HepG2 (cell line): ENCODE results near the gene RPS6KA5. TPM values are rescaled to one million over a fixed set of nuclear protein-coding genes. Genes with fewer than 3 reads are reported as not detected.

Experiments
- ATAC-seq: fragments of 200-7000 bp; cut with Tn5 transposase; 3 replicates; pipeline ENCODE4 v1.9.1; 2020; ENCODE audit warnings: mild to moderate bottlenecking, moderate library complexity
- BruUV-seq: library from RNA; stranded (reverse); fragments of 400-500 nt; replicated peaks from 2 replicates; lab custom pipeline; 2021; lab: Mats Ljungman, UMichigan
- CTCF ChIA-PET: fragments of 300-600 bp; formaldehyde crosslinking; extraction: SDS; loops from one replicate; lab custom pipeline; 2021; ENCODE audit warnings: low total read pairs, inconsistent platforms, low intra/inter-chr PET ratio; lab: Yijun Ruan, JAX
- POLR2A ChIA-PET: fragments of 350-600 bp; sonication (Branson Sonifier 250); formaldehyde crosslinking; loops from one replicate; lab custom pipeline; 2020; ENCODE audit warnings: antibody characterized with exemption, inconsistent platforms; lab: Yijun Ruan, JAX
- DNase-seq: peaks from one replicate; pipeline ENCODE4 v3.0.0-alpha.2; 2015; ENCODE audit warnings: low spot score
- FAIRE-seq: peaks from 3 replicates; lab custom pipeline; 2011; peaks lifted over from hg19 to GRCh38; lab: Jason Lieb, UNC
- H2AFZ ChIP-seq: one replicate; pipeline ENCODE4 v1.6.1; 2011; ENCODE audit warnings: low read length, inconsistent platforms
- H3K27ac ChIP-seq: fragments of 300-600 bp; 3 replicates; pipeline ENCODE4 v1.8.0; 2011; ENCODE audit warnings: mixed run types, mild to moderate bottlenecking, mixed read lengths, low read length, inconsistent platforms; ENCODE audit not compliant: insufficient read depth; ENCODE audit errors: extremely low read length
- H3K27me3 ChIP-seq, 2 experiments: fragments of 200-600 bp in 1 of 2; 2 replicates in 1 of 2; 3 replicates in 1 of 2; pipeline versions ENCODE4 v1.6.0 to v1.8.0; 2011; ENCODE audit warnings: low read length in 2 of 2, mild to moderate bottlenecking in 2 of 2, moderate library complexity in 2 of 2, inconsistent platforms in 1 of 2; ENCODE audit not compliant: insufficient read depth in 2 of 2, control insufficient read depth in 1 of 2
- H3K36me3 ChIP-seq, 2 experiments: fragments of 200-600 bp in 1 of 2; replicated peaks in 1 of 2; 2 replicates in 1 of 2; 3 replicates in 1 of 2; pipeline versions ENCODE4 v1.5.1 to v1.8.0; 2011; ENCODE audit warnings: low read length in 2 of 2, inconsistent platforms in 1 of 2; ENCODE audit not compliant: insufficient read depth in 2 of 2, control insufficient read depth in 1 of 2
- H3K4me1 ChIP-seq: 2 replicates; pipeline ENCODE4 v1.5.1; 2012; ENCODE audit warnings: low read length, inconsistent platforms; ENCODE audit not compliant: insufficient read depth
- H3K4me2 ChIP-seq: 2 replicates; pipeline ENCODE4 v1.6.0; 2011; ENCODE audit warnings: low read depth, low read length, inconsistent platforms
- H3K4me3 ChIP-seq, 3 experiments: fragments of 200-600 bp in 1 of 3; sonication (generic), shearing (Covaris generic) in 1 of 3; replicated peaks in 1 of 3; 2 replicates each; pipeline ENCODE4 v1.5.1; 2011 to 2016; ENCODE audit warnings: low read length in 3 of 3, inconsistent platforms in 2 of 3, low read depth in 2 of 3, mild to moderate bottlenecking in 2 of 3, control low read depth in 1 of 3, mixed read lengths in 1 of 3; ENCODE audit not compliant: insufficient read depth in 1 of 3
- H3K79me2 ChIP-seq: one replicate; pipeline ENCODE4 v1.6.1; 2011; ENCODE audit warnings: low read length, inconsistent platforms; ENCODE audit not compliant: insufficient read depth
- H3K9ac ChIP-seq: 2 replicates; pipeline ENCODE4 v1.6.0; 2011; ENCODE audit warnings: mild to moderate bottlenecking, low read depth, low read length, inconsistent platforms; ENCODE audit not compliant: insufficient read depth
- H3K9me3 ChIP-seq: 2 replicates; pipeline ENCODE4 v1.5.1; 2012; ENCODE audit warnings: mild to moderate bottlenecking, low read length
- H4K20me1 ChIP-seq: 2 replicates; pipeline ENCODE4 v1.6.0; 2011; ENCODE audit warnings: inconsistent platforms, mild to moderate bottlenecking, low read length, moderate library complexity; ENCODE audit not compliant: insufficient read depth
- AHDC1 ChIP-seq: sonication (generic); formaldehyde crosslinking; IDR thresholded peaks from 2 replicates; pipeline ENCODE4 v1.5.1; 2020; ENCODE audit warnings: mild to moderate bottlenecking, missing genetic modification reagents, borderline replicate concordance
- ARNT ChIP-seq: fragments of 450-650 bp; IDR thresholded peaks from 2 replicates; pipeline ENCODE4 v1.6.1; 2017
- FIP1L1 ChIP-seq: fragments of 200-400 bp; formaldehyde crosslinking; IDR thresholded peaks from 2 replicates; pipeline ENCODE4 v1.6.1; 2018; ENCODE audit warnings: low read depth, mild to moderate bottlenecking, low read length, moderate library complexity, borderline replicate concordance; ENCODE audit not compliant: insufficient read depth
- HMG20A ChIP-seq: IDR thresholded peaks from 2 replicates; pipeline ENCODE4 v1.6.1; 2016; ENCODE audit warnings: borderline replicate concordance
- HNF4A ChIP-seq: sonication (generic); formaldehyde crosslinking; IDR thresholded peaks from 2 replicates; pipeline ENCODE4 v1.4.0; 2020; ENCODE audit warnings: missing genetic modification reagents
- IRX3 ChIP-seq: sonication (generic); formaldehyde crosslinking; IDR thresholded peaks from 2 replicates; pipeline ENCODE4 v1.8.1; 2023; ENCODE audit warnings: mild to moderate bottlenecking, low read depth, missing genetic modification reagents, borderline replicate concordance
- KMT2A ChIP-seq: sonication (generic); formaldehyde crosslinking; IDR thresholded peaks from 2 replicates; pipeline ENCODE4 v1.4.0; 2020; ENCODE audit warnings: missing genetic modification reagents
- PBX2 ChIP-seq: IDR thresholded peaks from 2 replicates; pipeline ENCODE4 v1.6.1; 2016; ENCODE audit warnings: control low read depth
- ZMYM3 ChIP-seq: sonication (generic); formaldehyde crosslinking; IDR thresholded peaks from 2 replicates; pipeline ENCODE4 v1.5.1; 2020; ENCODE audit warnings: mild to moderate bottlenecking, missing genetic modification reagents
- ZNF292 ChIP-seq: sonication (generic); formaldehyde crosslinking; IDR thresholded peaks from 2 replicates; pipeline ENCODE4 v1.8.1; 2022; ENCODE audit warnings: mild to moderate bottlenecking, low read depth, missing genetic modification reagents, borderline replicate concordance
- ZNF629 ChIP-seq: sonication (generic); formaldehyde crosslinking; conservative IDR thresholded peaks from 2 replicates; pipeline ENCODE4 v1.5.0; 2020; ENCODE audit warnings: missing genetic modification reagents
- WGBS: methylation state at CpG from one replicate; pipeline ENCODE4 v1.1.6; 2017; ENCODE audit warnings: low lambda C conversion rate; 5-methylcytosine and 5-hydroxymethylcytosine counted together
- in situ Hi-C: cut with HindIII; loops from 2 replicates; pipeline ENCODE4 v1.10.0; 2017; ENCODE audit warnings: low pct_unique_long_range_greater_than_20kb; ENCODE audit not compliant: extremely low pct_ligation_motif_present
- intact Hi-C: fragments of 100-400 bp; cut with micrococcal nuclease; formaldehyde crosslinking; loops from one replicate; pipeline ENCODE4 v1.10.0; 2022; ENCODE audit not compliant: unreplicated experiment
- polyA plus RNA-seq, 8 experiments: library from polyadenylated mRNA; depleted of rRNA in 3 of 8; stranded (reverse) in 7 of 8; unstranded in 1 of 8; fragments of >200 nt; fragmentation: Illumina TruSeq in 4 of 8; extraction: Trizol in 4 of 8; gene quantifications; 2 replicates each; pipeline versions ENCODE4 v1.2.1 to v1.2.3, GENCODE V29; 2011 to 2016; ENCODE audit warnings: low read depth in 4 of 8, missing spikeins in 1 of 8, mixed read lengths in 1 of 8; ENCODE audit not compliant: insufficient read depth in 1 of 8
- total RNA-seq, 5 experiments: library from RNA; depleted of rRNA; stranded (reverse); fragments of >200 nt; fragmentation: Illumina TruSeq; extraction: Trizol; gene quantifications; 2 replicates each; pipeline ENCODE4 v1.2.3, GENCODE V29; 2016; ENCODE audit warnings: low read depth in 1 of 5

The RPS6KA5 gene
- total and polyA plus RNA-seq, 2 of the 13 experiments (the other 11 are each of a cell fraction or from before 2014, with no cell fraction given): 0.50 to 0.58 TPM

- TF ChIP-seq FIP1L1 (no peak), IRX3 (no peak), HNF4A (no peak)
These were observed 207.3 kb downstream of the RPS6KA5 start (continued) for GRCh38 chr14:90853116-90853515.

- POLR2A ChIA-PET: no interaction called here
- no peak overlapping the region for H3K4me3 ChIP-seq
- H3K27me3 ChIP-seq: peaks cover 0 to 3% of the 10 kb centered on the region in 2 experiments; a peak in 2 of 5 replicates
- DNase-seq: peak; percentile 44
- H4K20me1 ChIP-seq: no peaks in the 10 kb centered on the region
- ATAC-seq: peak; percentile 80
- TF ChIP-seq HNF4A: peak; percentile 67
- TF ChIP-seq PBX2: peak; percentile 48; the same call in 1 of the 2 replicates
- peak; percentile 27; the same call in 1 of the 2 replicates for TF ChIP-seq AHDC1 (CRISPR knock-in tag)
- TF ChIP-seq KMT2A (CRISPR knock-in tag): no peak
- no peak for TF ChIP-seq ARNT
- peak; percentile 73 for TF ChIP-seq ZNF629 (CRISPR knock-in tag)
- 0 out of 2 replicates have a peak, but pooled peaks have one; percentile 45 for TF ChIP-seq ZMYM3 (CRISPR knock-in tag)
- peak; percentile 45; the same call in 1 of the 2 replicates for TF ChIP-seq HMG20A (CRISPR knock-in tag)
- TF ChIP-seq ZNF292: 0 out of 2 replicates have a peak, but pooled peaks have one; percentile 23
- TF ChIP-seq, all 625 proteins: peak for 7
- intact Hi-C loops (no loop called here), in situ Hi-C loops (no loop called here)
- 39% methylated on average over 5 of the region's 5 CpGs for WGBS
- Histone ChIP-seq H3K36me3 (no peaks in the 10 kb centered on the region), H2AFZ (no peak overlapping the region), H3K9ac (no peak overlapping the region), H3K9me3 (no peaks in the 10 kb centered on the region), H3K4me1 (peaks cover 34% of the 10 kb centered on the region), H3K4me2 (peak overlapping the region; percentile 53), H3K79me2 (no peaks in the 10 kb centered on the region), H3K27ac (no peak overlapping the region)
- BruUV-seq: no TSS peak
- CTCF ChIA-PET: no interaction called here
- peak; percentile 63 for FAIRE-seq
These were observed 209.0 kb downstream of the RPS6KA5 start for GRCh38 chr14:90851327-90852036.
